GM19397 (cell line): ENCODE measurements around the gene PARN.

Experiments
- ATAC-seq: cut with Tn5 transposase; IDR thresholded peaks from one replicate; pipeline ENCODE4 v1.9.1; 2021; ENCODE audit warnings: mild to moderate bottlenecking, moderate library complexity; ENCODE audit not compliant: unreplicated experiment

Gene PARN

GRCh38 chr16:14530046-14530445 is 100.0 kb downstream of the PARN start:
- no peak for ATAC-seq

- no peak for ATAC-seq
Observed at GRCh38 chr16:14529010-14529669, 100.9 kb downstream of the PARN start.

GRCh38 chr16:14528306-14528705 is 101.8 kb downstream of the PARN start:
- no peak for ATAC-seq

- no peak for ATAC-seq
Observed at GRCh38 chr16:14527411-14528044, 102.5 kb downstream of the PARN start.

GRCh38 chr16:14525596-14525995 is 104.5 kb downstream of the PARN start:
- no peak for ATAC-seq

- ATAC-seq: no peak
Observed at GRCh38 chr16:14524979-14525378, 105.1 kb downstream of the PARN start.

- ATAC-seq: no peak
Observed at GRCh38 chr16:14523632-14524031, 106.4 kb downstream of the PARN start.

- no peak for ATAC-seq
Observed at GRCh38 chr16:14522671-14523070, 107.4 kb downstream of the PARN start.

GRCh38 chr16:14520753-14521152 is 109.3 kb downstream of the PARN start:
- no peak for ATAC-seq

- no peak for ATAC-seq
Observed at GRCh38 chr16:14514967-14515366, 115.1 kb downstream of the PARN start.

GRCh38 chr16:14513389-14514107 is 116.5 kb downstream of the PARN start:
- no peak for ATAC-seq

- no peak for ATAC-seq
Observed at GRCh38 chr16:14511800-14512135, 118.3 kb downstream of the PARN start.

- no peak for ATAC-seq
Observed at GRCh38 chr16:14510939-14511799, 118.9 kb downstream of the PARN start.

- ATAC-seq: no peak
Observed at GRCh38 chr16:14510581-14510938, 119.5 kb downstream of the PARN start.

- ATAC-seq: no peak
Observed at GRCh38 chr16:14509675-14510132, 120.4 kb downstream of the PARN start.

GRCh38 chr16:14509055-14509454 is 121.0 kb downstream of the PARN start:
- no peak for ATAC-seq

- ATAC-seq: no peak
Observed at GRCh38 chr16:14505846-14506245, 124.2 kb downstream of the PARN start.

- ATAC-seq: peak; percentile 58
Observed at GRCh38 chr16:14502932-14503741, 126.9 kb downstream of the PARN start.

GRCh38 chr16:14502256-14502875 is 127.7 kb downstream of the PARN start:
- no peak for ATAC-seq
